Ishikawa (cell line): ENCODE data around the gene EFNA3.

Experiments
- MAX ChIP-seq: IDR thresholded peaks from 2 replicates; pipeline ENCODE4 v1.6.1; 2012
- NFIC ChIP-seq: IDR thresholded peaks from 2 replicates; pipeline ENCODE4 v1.6.1; 2012
- RAD21 ChIP-seq: IDR thresholded peaks from 2 replicates; pipeline ENCODE4 v1.6.1; 2012; ENCODE audit warnings: low read depth
- TCF12 ChIP-seq: IDR thresholded peaks from 2 replicates; pipeline ENCODE4 v1.6.1; 2012; ENCODE audit warnings: low read depth
- USF1 ChIP-seq: IDR thresholded peaks from 2 replicates; pipeline ENCODE4 v1.6.1; 2012
- YY1 ChIP-seq: IDR thresholded peaks from 2 replicates; pipeline ENCODE4 v1.6.1; 2012; ENCODE audit warnings: low read depth
- TF ChIP-seq, protein P1 (sequence below): IDR thresholded peaks from 2 replicates; pipeline ENCODE4 v1.6.1; 2012; ENCODE audit warnings: low read depth, mild to moderate bottlenecking

GRCh38 chr1:155121249-155121648 is 42.6 kb downstream of the EFNA3 start:
- TF ChIP-seq NFIC (no peak), MAX (no peak), RAD21 (no peak), USF1 (no peak), TCF12 (no peak), YY1 (no peak)
- TF ChIP-seq, protein P1, sequence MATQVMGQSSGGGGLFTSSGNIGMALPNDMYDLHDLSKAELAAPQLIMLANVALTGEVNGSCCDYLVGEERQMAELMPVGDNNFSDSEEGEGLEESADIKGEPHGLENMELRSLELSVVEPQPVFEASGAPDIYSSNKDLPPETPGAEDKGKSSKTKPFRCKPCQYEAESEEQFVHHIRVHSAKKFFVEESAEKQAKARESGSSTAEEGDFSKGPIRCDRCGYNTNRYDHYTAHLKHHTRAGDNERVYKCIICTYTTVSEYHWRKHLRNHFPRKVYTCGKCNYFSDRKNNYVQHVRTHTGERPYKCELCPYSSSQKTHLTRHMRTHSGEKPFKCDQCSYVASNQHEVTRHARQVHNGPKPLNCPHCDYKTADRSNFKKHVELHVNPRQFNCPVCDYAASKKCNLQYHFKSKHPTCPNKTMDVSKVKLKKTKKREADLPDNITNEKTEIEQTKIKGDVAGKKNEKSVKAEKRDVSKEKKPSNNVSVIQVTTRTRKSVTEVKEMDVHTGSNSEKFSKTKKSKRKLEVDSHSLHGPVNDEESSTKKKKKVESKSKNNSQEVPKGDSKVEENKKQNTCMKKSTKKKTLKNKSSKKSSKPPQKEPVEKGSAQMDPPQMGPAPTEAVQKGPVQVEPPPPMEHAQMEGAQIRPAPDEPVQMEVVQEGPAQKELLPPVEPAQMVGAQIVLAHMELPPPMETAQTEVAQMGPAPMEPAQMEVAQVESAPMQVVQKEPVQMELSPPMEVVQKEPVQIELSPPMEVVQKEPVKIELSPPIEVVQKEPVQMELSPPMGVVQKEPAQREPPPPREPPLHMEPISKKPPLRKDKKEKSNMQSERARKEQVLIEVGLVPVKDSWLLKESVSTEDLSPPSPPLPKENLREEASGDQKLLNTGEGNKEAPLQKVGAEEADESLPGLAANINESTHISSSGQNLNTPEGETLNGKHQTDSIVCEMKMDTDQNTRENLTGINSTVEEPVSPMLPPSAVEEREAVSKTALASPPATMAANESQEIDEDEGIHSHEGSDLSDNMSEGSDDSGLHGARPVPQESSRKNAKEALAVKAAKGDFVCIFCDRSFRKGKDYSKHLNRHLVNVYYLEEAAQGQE, result no peak
